Adrenal gland (tissue), 5 donors: ENCODE data around the gene TRIM52.

Experiments
- CTCF ChIP-seq, 6 experiments: fragments of 450-650 bp in 4 of 6; fragments of 200-600 bp in 2 of 6; sonication (generic) in 1 of 6; IDR thresholded peaks; 1 replicate in 5 of 6; 2 replicates in 1 of 6; pipeline versions ENCODE4 v1.5.1 to v1.8.0; 2016 to 2021; ENCODE audit warnings: antibody characterized with exemption in 6 of 6, mild to moderate bottlenecking in 2 of 6, moderate library complexity in 1 of 6
- POLR2A ChIP-seq, 2 donors: fragments of 450-650 bp; IDR thresholded peaks; one replicate each; pipeline ENCODE4 v1.6.1; 2017; ENCODE audit warnings: antibody characterized with exemption in 2 of 2, mild to moderate bottlenecking in 2 of 2, moderate library complexity in 1 of 2
- donor health status: DM: no; HTN: no; CAD: no.

GRCh38 chr5:181234455-181235306, 26.3 kb downstream of the TRIM52 start:
- no peak for TF ChIP-seq CTCF (IDR thresholded peaks at IDR 0.05)
- no peak for TF ChIP-seq POLR2A (IDR thresholded peaks at IDR 0.05)
